Measurements from ENCODE around the gene TUBA8. TPM values are rescaled to one million over a fixed set of nuclear protein-coding genes. Genes with fewer than 3 reads are reported as not detected.

The TUBA8 gene
- total RNA-seq, 1 experiment from 2014 or later, result 1.3 TPM

DNA sequence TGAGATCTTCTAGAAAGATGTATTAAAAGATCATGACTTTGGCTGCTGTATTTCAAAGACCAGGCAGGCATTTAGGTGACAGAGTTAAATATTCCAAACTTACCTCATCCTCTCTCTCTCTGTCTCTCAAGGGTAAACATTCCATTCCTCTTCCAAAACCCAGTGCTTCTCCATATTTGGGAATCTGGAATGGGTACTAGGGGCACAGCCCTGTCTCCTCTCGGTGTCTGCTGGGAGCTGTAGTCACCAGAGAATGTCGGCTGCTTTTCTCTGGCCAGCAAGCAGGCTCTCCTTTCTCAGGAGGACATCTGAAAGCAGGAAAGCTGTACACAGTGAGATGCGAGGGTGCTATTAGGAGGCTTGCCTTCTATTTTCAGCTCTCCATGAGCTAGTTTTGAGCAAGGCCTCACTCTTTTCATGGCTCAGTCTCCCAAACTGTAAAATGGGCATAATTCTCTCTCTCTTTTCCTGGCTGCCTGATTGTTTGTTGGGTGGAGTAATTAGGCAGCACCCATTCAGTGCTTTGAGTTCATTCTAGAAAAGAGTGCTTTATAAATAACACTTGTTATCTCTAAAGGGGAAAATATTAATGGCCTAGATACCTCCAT lies 42.1 kb upstream of the TUBA8 start:
- POLR2A ChIA-PET, result no interaction called here

GRCh38 chr22:18069041-18069440 lies 41.6 kb upstream of the TUBA8 start:
- Histone ChIP-seq H3K27me3 (ENCODE audit: control insufficient read depth, insufficient read depth, low read length) (no peaks in the 10 kb centered on the region), H3K4me3 (ENCODE audit: low read depth in 2 of 2, low read length in 2 of 2) (no peak overlapping the region), H3K27ac (ENCODE audit: low read length) (no peak overlapping the region), H3K9me3 (ENCODE audit: control insufficient read depth, insufficient read depth, low read depth, low read length) (no peaks in the 10 kb centered on the region), H3K36me3 (ENCODE audit: control insufficient read depth, insufficient read depth, low read length) (no peaks in the 10 kb centered on the region), H3K4me1 (ENCODE audit: control insufficient read depth, insufficient read depth, low read length) (no peaks in the 10 kb centered on the region)
- ChIA-PET POLR2A (interaction anchor here (0.6 kb wide), 1 partner anchor 13 kb away, joined by 11 read pairs; no protein-coding TSS in a partner anchor), CTCF (no interaction called here)
- in situ Hi-C loops (cut with HindIII; ENCODE audit: low pct_unique_long_range_greater_than_20kb, low sequenced_read_pairs), result no loop called here
- DNase-seq (ENCODE audit: low read depth, low spot score) (no peak), ATAC-seq (no peak)
- no TSS peak for BruUV-seq (replicated peaks)
- intact Hi-C loops (cut with micrococcal nuclease; ENCODE audit: unreplicated experiment), result no loop called here
- TF ChIP-seq POLR2AphosphoS5 (IDR thresholded peaks at IDR 0.05; ENCODE audit: low read depth, low read length), result no peak
- no peak for TF ChIP-seq TCF7L2 (IDR thresholded peaks at IDR 0.05; ENCODE audit: low read depth, low read length)
- no peak for TF ChIP-seq SIN3A (IDR thresholded peaks at IDR 0.05; ENCODE audit: borderline replicate concordance, insufficient read depth, low read depth, low read length)
- no peak for TF ChIP-seq REST (IDR thresholded peaks at IDR 0.05; ENCODE audit: insufficient read depth in 1 of 2, low read depth in 2 of 2, low read length in 1 of 2)
- TF ChIP-seq, protein P1, sequence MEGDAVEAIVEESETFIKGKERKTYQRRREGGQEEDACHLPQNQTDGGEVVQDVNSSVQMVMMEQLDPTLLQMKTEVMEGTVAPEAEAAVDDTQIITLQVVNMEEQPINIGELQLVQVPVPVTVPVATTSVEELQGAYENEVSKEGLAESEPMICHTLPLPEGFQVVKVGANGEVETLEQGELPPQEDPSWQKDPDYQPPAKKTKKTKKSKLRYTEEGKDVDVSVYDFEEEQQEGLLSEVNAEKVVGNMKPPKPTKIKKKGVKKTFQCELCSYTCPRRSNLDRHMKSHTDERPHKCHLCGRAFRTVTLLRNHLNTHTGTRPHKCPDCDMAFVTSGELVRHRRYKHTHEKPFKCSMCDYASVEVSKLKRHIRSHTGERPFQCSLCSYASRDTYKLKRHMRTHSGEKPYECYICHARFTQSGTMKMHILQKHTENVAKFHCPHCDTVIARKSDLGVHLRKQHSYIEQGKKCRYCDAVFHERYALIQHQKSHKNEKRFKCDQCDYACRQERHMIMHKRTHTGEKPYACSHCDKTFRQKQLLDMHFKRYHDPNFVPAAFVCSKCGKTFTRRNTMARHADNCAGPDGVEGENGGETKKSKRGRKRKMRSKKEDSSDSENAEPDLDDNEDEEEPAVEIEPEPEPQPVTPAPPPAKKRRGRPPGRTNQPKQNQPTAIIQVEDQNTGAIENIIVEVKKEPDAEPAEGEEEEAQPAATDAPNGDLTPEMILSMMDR (IDR thresholded peaks at IDR 0.05), result no peak

More for the DNA sequence above, 42.1 kb upstream of the TUBA8 start:
- intact Hi-C loops (cut with micrococcal nuclease; ENCODE audit: unreplicated experiment) (no loop called here), in situ Hi-C loops (cut with HindIII; ENCODE audit: low pct_unique_long_range_greater_than_20kb, low sequenced_read_pairs) (no loop called here)
- no peaks in the 10 kb centered on the region for H3K9me3 ChIP-seq (ENCODE audit: control insufficient read depth, insufficient read depth, low read depth, low read length)
- CTCF ChIA-PET, result no interaction called here
- no peak overlapping the region for H3K27ac ChIP-seq (ENCODE audit: low read length)
- no peaks in the 10 kb centered on the region for H3K4me1 ChIP-seq (ENCODE audit: control insufficient read depth, insufficient read depth, low read length)
- no peaks in the 10 kb centered on the region for H3K27me3 ChIP-seq (ENCODE audit: control insufficient read depth, insufficient read depth, low read length)
- no peak for DNase-seq (ENCODE audit: low read depth, low spot score)
- no peak for ATAC-seq
- no TSS peak for BruUV-seq (replicated peaks)
- H3K4me3 ChIP-seq (ENCODE audit: low read depth in 2 of 2, low read length in 2 of 2), result no peak overlapping the region
- H3K36me3 ChIP-seq (ENCODE audit: control insufficient read depth, insufficient read depth, low read length), result no peaks in the 10 kb centered on the region
- TF ChIP-seq REST (IDR thresholded peaks at IDR 0.05; ENCODE audit: insufficient read depth in 1 of 2, low read depth in 2 of 2, low read length in 1 of 2) (no peak), TCF7L2 (IDR thresholded peaks at IDR 0.05; ENCODE audit: low read depth, low read length) (no peak), POLR2AphosphoS5 (IDR thresholded peaks at IDR 0.05; ENCODE audit: low read depth, low read length) (no peak)
